ENCODE data around the gene ASPA. TPM values are rescaled to one million over a fixed set of nuclear protein-coding genes. Genes with fewer than 3 reads are reported as not detected.
A peak's percentile ranks its signal among the peaks of the same experiment; 100 is the strongest.
"Not testable (repeated sequence)": the region's sequence is repeated elsewhere in the genome, so short reads cannot be mapped to it uniquely, and the experiment has no call there.

Gene ASPA
- total RNA-seq (not detected), polyA plus RNA-seq (not detected), total RNA-seq (not detected)

- POLR2A ChIA-PET: no interaction called here
- intact Hi-C loops (cut with micrococcal nuclease): no loop called here
- DNase-seq (no peak), ATAC-seq (no peak)
- H3K27ac Mint-ChIP-seq: peak within 1 kb of the TSS in 3 of 9 donors; percentile 3 to 25 (median 16)
- no peaks in the 10 kb centered on the region for H3K27me3 ChIP-seq (ENCODE audit: control insufficient read depth in 2 of 2, insufficient read depth in 2 of 2, low read length in 2 of 2)
- H3K27me3 Mint-ChIP-seq: peaks cover 0 to 12% (median 11%) of the 10 kb centered on the region in 5 donors
- no peaks in the 10 kb centered on the region for H3K9me3 Mint-ChIP-seq
- no peaks in the 10 kb centered on the region for H3K36me3 Mint-ChIP-seq
- CTCF ChIA-PET: no interaction called here
- peak within 1 kb of the TSS; percentile 19 to 76 (median 54) for H3K4me3 Mint-ChIP-seq
- H3K9me3 ChIP-seq (ENCODE audit: control insufficient read depth in 2 of 3, low read length in 3 of 3): no peaks in the 10 kb centered on the region
- H3K4me3 ChIP-seq (ENCODE audit: low read length): no peak within 1 kb of the TSS
- H3K27ac ChIP-seq (ENCODE audit: low read depth, low read length): no peak within 1 kb of the TSS
- peaks cover 0 to 7% (median 0%) of the 10 kb centered on the region in 7 donors for H3K4me1 Mint-ChIP-seq
- no peaks in the 10 kb centered on the region for H3K36me3 ChIP-seq (ENCODE audit: control insufficient read depth in 2 of 3, insufficient read depth in 3 of 3, low read length in 3 of 3)
- no peaks in the 10 kb centered on the region for H3K4me1 ChIP-seq (ENCODE audit: control insufficient read depth in 2 of 2, insufficient read depth in 2 of 2, low read length in 2 of 2)
Observed at GRCh38 chr17:3475812-3476610, at the start of gene ASPA. Gene ASPA (plus strand): TSS chr17:3475997. CDS start chr17:3476160, 163 bp downstream.

GRCh38 chr17:3433215-3433614, 42.6 kb upstream of the ASPA start:
- H3K27me3 ChIP-seq (ENCODE audit: control insufficient read depth in 2 of 2, insufficient read depth in 2 of 2, low read length in 2 of 2); intact Hi-C loops (cut with micrococcal nuclease); H3K9me3 ChIP-seq (ENCODE audit: control insufficient read depth in 2 of 3, low read length in 3 of 3); H3K36me3 Mint-ChIP-seq; CTCF ChIA-PET; H3K27ac Mint-ChIP-seq; H3K4me1 Mint-ChIP-seq; H3K4me1 ChIP-seq (ENCODE audit: control insufficient read depth in 2 of 2, insufficient read depth in 2 of 2, low read length in 2 of 2); H3K4me3 ChIP-seq (ENCODE audit: low read length); H3K27ac ChIP-seq (ENCODE audit: low read depth, low read length); H3K36me3 ChIP-seq (ENCODE audit: control insufficient read depth in 2 of 3, insufficient read depth in 3 of 3, low read length in 3 of 3); DNase-seq; H3K4me3 Mint-ChIP-seq: not testable (repeated sequence)
- Mint-ChIP-seq H3K27me3 (peaks cover 3 to 42% (median 34%) of the 10 kb centered on the region in 5 donors), H3K9me3 (peaks cover 2 to 15% (median 6%) of the 10 kb centered on the region in 11 donors)
- peak; percentile 76 for ATAC-seq
- POLR2A ChIA-PET: interaction anchor here (0.6 kb wide), 1 partner anchor 113 kb away, joined by 4 read pairs; no protein-coding TSS in a partner anchor

GRCh38 chr17:3433741-3434140, 42.1 kb upstream of the ASPA start, which contains the start of gene OR1E2:
Gene OR1E2 (minus strand): TSS chr17:3433841. CDS start chr17:3433841, 0 bp downstream.
- Mint-ChIP-seq H3K4me1 (no peaks in the 10 kb centered on the region), H3K27me3 (peaks cover 2 to 42% (median 28%) of the 10 kb centered on the region in 5 donors), H3K27ac (no peak within 1 kb of the TSS), H3K36me3 (no peaks in the 10 kb centered on the region), H3K9me3 (peaks cover 1 to 15% (median 3%) of the 10 kb centered on the region in 11 donors), H3K4me3 (no peak within 1 kb of the TSS)
- no peak for ATAC-seq
- ChIA-PET CTCF (no interaction called here), POLR2A (interaction anchor here (0.6 kb wide), 1 partner anchor 112 kb away, joined by 4 read pairs; no protein-coding TSS in a partner anchor)
- no peak for DNase-seq
- Histone ChIP-seq H3K27me3 (ENCODE audit: control insufficient read depth in 2 of 2, insufficient read depth in 2 of 2, low read length in 2 of 2) (no peaks in the 10 kb centered on the region), H3K4me3 (ENCODE audit: low read length) (no peak within 1 kb of the TSS), H3K9me3 (ENCODE audit: control insufficient read depth in 2 of 3, low read length in 3 of 3) (no peaks in the 10 kb centered on the region), H3K27ac (ENCODE audit: low read depth, low read length) (no peak within 1 kb of the TSS), H3K36me3 (ENCODE audit: control insufficient read depth in 2 of 3, insufficient read depth in 3 of 3, low read length in 3 of 3) (no peaks in the 10 kb centered on the region), H3K4me1 (ENCODE audit: control insufficient read depth in 2 of 2, insufficient read depth in 2 of 2, low read length in 2 of 2) (no peaks in the 10 kb centered on the region)
- intact Hi-C loops (cut with micrococcal nuclease): no loop called here

- H3K4me3 Mint-ChIP-seq: no peak overlapping the region
- intact Hi-C loops (cut with micrococcal nuclease): no loop called here
- ATAC-seq (no peak), DNase-seq (no peak)
- ChIA-PET POLR2A (no interaction called here), CTCF (no interaction called here)
- no peaks in the 10 kb centered on the region for H3K4me1 ChIP-seq (ENCODE audit: control insufficient read depth in 2 of 2, insufficient read depth in 2 of 2, low read length in 2 of 2)
- no peak overlapping the region for H3K4me3 ChIP-seq (ENCODE audit: low read length)
- H3K27ac Mint-ChIP-seq: no peak overlapping the region
- no peaks in the 10 kb centered on the region for H3K4me1 Mint-ChIP-seq
- H3K27me3 ChIP-seq (ENCODE audit: control insufficient read depth in 2 of 2, insufficient read depth in 2 of 2, low read length in 2 of 2): peaks cover 0 to 3% of the 10 kb centered on the region in 2 donors
- H3K36me3 Mint-ChIP-seq: no peaks in the 10 kb centered on the region
- H3K27me3 Mint-ChIP-seq: peaks cover 13 to 49% (median 39%) of the 10 kb centered on the region in 5 donors
- H3K9me3 Mint-ChIP-seq: peaks cover 0 to 2% (median 0%) of the 10 kb centered on the region in 11 donors
- no peaks in the 10 kb centered on the region for H3K9me3 ChIP-seq (ENCODE audit: control insufficient read depth in 2 of 3, low read length in 3 of 3)
- no peaks in the 10 kb centered on the region for H3K36me3 ChIP-seq (ENCODE audit: control insufficient read depth in 2 of 3, insufficient read depth in 3 of 3, low read length in 3 of 3)
- H3K27ac ChIP-seq (ENCODE audit: low read depth, low read length): no peak overlapping the region
Observed at GRCh38 chr17:3438368-3438767, 37.4 kb upstream of the ASPA start.

- Mint-ChIP-seq H3K4me1 (no peaks in the 10 kb centered on the region), H3K4me3 (no peak overlapping the region), H3K27ac (no peak overlapping the region), H3K9me3 (peaks cover 0 to 2% (median 0%) of the 10 kb centered on the region in 11 donors), H3K36me3 (no peaks in the 10 kb centered on the region), H3K27me3 (peaks cover 15 to 49% (median 33%) of the 10 kb centered on the region in 5 donors)
- no peak for ATAC-seq
- H3K27ac ChIP-seq (ENCODE audit: low read depth, low read length): no peak overlapping the region
- H3K9me3 ChIP-seq (ENCODE audit: control insufficient read depth in 2 of 3, low read length in 3 of 3): no peaks in the 10 kb centered on the region
- POLR2A ChIA-PET: no interaction called here
- no peak overlapping the region for H3K4me3 ChIP-seq (ENCODE audit: low read length)
- no peaks in the 10 kb centered on the region for H3K4me1 ChIP-seq (ENCODE audit: control insufficient read depth in 2 of 2, insufficient read depth in 2 of 2, low read length in 2 of 2)
- CTCF ChIA-PET: no interaction called here
- DNase-seq: no peak
- H3K36me3 ChIP-seq (ENCODE audit: control insufficient read depth in 2 of 3, insufficient read depth in 3 of 3, low read length in 3 of 3): no peaks in the 10 kb centered on the region
- intact Hi-C loops (cut with micrococcal nuclease): no loop called here
- peaks cover 0 to 3% of the 10 kb centered on the region in 2 donors for H3K27me3 ChIP-seq (ENCODE audit: control insufficient read depth in 2 of 2, insufficient read depth in 2 of 2, low read length in 2 of 2)
Observed at GRCh38 chr17:3440451-3440850, 35.3 kb upstream of the ASPA start.

GRCh38 chr17:3447625-3448024, 28.2 kb upstream of the ASPA start:
- Mint-ChIP-seq H3K9me3 (peaks cover 0 to 3% (median 0%) of the 10 kb centered on the region in 11 donors), H3K36me3 (no peaks in the 10 kb centered on the region), H3K27ac (no peak overlapping the region), H3K4me1 (no peaks in the 10 kb centered on the region), H3K27me3 (peaks cover 14 to 38% (median 33%) of the 10 kb centered on the region in 5 donors), H3K4me3 (no peak overlapping the region)
- ATAC-seq (no peak), DNase-seq (no peak)
- POLR2A ChIA-PET: no interaction called here
- Histone ChIP-seq H3K4me1 (ENCODE audit: control insufficient read depth in 2 of 2, insufficient read depth in 2 of 2, low read length in 2 of 2) (no peaks in the 10 kb centered on the region), H3K27me3 (ENCODE audit: control insufficient read depth in 2 of 2, insufficient read depth in 2 of 2, low read length in 2 of 2) (no peaks in the 10 kb centered on the region), H3K9me3 (ENCODE audit: control insufficient read depth in 2 of 3, low read length in 3 of 3) (no peaks in the 10 kb centered on the region), H3K36me3 (ENCODE audit: control insufficient read depth in 2 of 3, insufficient read depth in 3 of 3, low read length in 3 of 3) (no peaks in the 10 kb centered on the region), H3K4me3 (ENCODE audit: low read length) (no peak overlapping the region), H3K27ac (ENCODE audit: low read depth, low read length) (no peak overlapping the region)
- intact Hi-C loops (cut with micrococcal nuclease): no loop called here
- CTCF ChIA-PET: no interaction called here

Measured in naive thymus-derived CD4-positive, alpha-beta T cell (primary cell).